Activated CD4-positive, alpha-beta T cell treated with anti-CD3 and anti-CD28 coated beads for 36 hours (primary cell): ENCODE results near the gene POU6F1. TPM values are rescaled to one million over a fixed set of nuclear protein-coding genes. Genes with fewer than 3 reads are reported as not detected.
"Not testable (repeated sequence)": the region's sequence is repeated elsewhere in the genome, so short reads cannot be mapped to it uniquely, and the experiment has no call there.

Experiments
- ATAC-seq: fragments of 200-7000 bp; cut with Tn5 transposase; one replicate; pipeline ENCODE4 v1.10.0; 2021; ENCODE audit warnings: mild to moderate bottlenecking, moderate library complexity
- CTCF ChIA-PET: fragments of 350-600 bp; sonication (Branson Sonifier 250); formaldehyde crosslinking; loops from one replicate; lab custom pipeline; 2021; ENCODE audit warnings: antibody characterized with exemption; lab: Charles Lee
- POLR2A ChIA-PET: fragments of 350-600 bp; sonication (Branson Sonifier 250); formaldehyde crosslinking; loops from one replicate; lab custom pipeline; 2021; ENCODE audit warnings: antibody characterized with exemption, inconsistent platforms; lab: Charles Lee
- DNase-seq: peaks from one replicate; pipeline ENCODE4 v3.0.0-alpha.2; 2020
- H3K27ac Mint-ChIP-seq: one replicate; pipeline ENCODE4 v1.8.0; 2021; ENCODE audit warnings: mixed read lengths
- H3K27me3 Mint-ChIP-seq: one replicate; pipeline ENCODE4 v1.8.0; 2021; ENCODE audit warnings: mixed read lengths
- H3K36me3 Mint-ChIP-seq: one replicate; pipeline ENCODE4 v1.8.0; 2021; ENCODE audit warnings: low read depth, mixed read lengths
- H3K4me1 Mint-ChIP-seq: one replicate; pipeline ENCODE4 v1.8.0; 2021; ENCODE audit warnings: mixed read lengths
- H3K4me3 Mint-ChIP-seq: one replicate; pipeline ENCODE4 v1.8.0; 2021; ENCODE audit warnings: mild to moderate bottlenecking, moderate library complexity, mixed read lengths
- H3K9me3 Mint-ChIP-seq: one replicate; pipeline ENCODE4 v1.8.0; 2021; ENCODE audit warnings: low read depth, mixed read lengths
- intact Hi-C, 2 experiments: fragments of 100-400 bp; cut with DNase I in 1 of 2; cut with micrococcal nuclease in 1 of 2; formaldehyde crosslinking; loops; one replicate each; pipeline versions ENCODE4 v1.14.2 to v1.15.1; 2022 to 2024; cut with DNase I, micrococcal nuclease
- total RNA-seq, 2 experiments: library from RNA; stranded (reverse); gene quantifications; one replicate each; pipeline ENCODE4 v1.2.3, GENCODE V29; 2021

Gene POU6F1
- total RNA-seq, result 10 to 100 TPM in 1 of 2 experiments, 1 to 10 TPM in 1; 8.7 to 12.9 TPM

- ATAC-seq (peak; percentile 80), DNase-seq (peak; percentile 80)
- ChIA-PET POLR2A (interaction anchor here (0.6 to 1.6 kb wide), 5 partner anchors 21 to 239 kb away, joined by 3 to 23 read pairs (median 3); partner anchors contain the start of gene DAZAP2), CTCF (interaction anchor here (0.6 to 2.3 kb wide), 15 partner anchors 9 to 241 kb away, joined by 3 to 14 read pairs (median 4); partner anchors contain the start of genes CSRNP2 and DAZAP2)
- Mint-ChIP-seq H3K36me3 (peaks cover 2% of the 10 kb centered on the region), H3K27ac (peak within 1 kb of the TSS; percentile 95), H3K4me1 (peaks cover 17% of the 10 kb centered on the region), H3K4me3 (peak within 1 kb of the TSS; percentile 91), H3K27me3 (no peaks in the 10 kb centered on the region), H3K9me3 (no peaks in the 10 kb centered on the region)
- intact Hi-C loops, result loop anchor here (1.0 to 2.0 kb wide), 7 partner anchors 20 to 454 kb away; partner anchors contain the start of genes DAZAP2 (in 2 of the 2), ATF1 (in 1 of the 2), CSRNP2 (in 1 of the 2) and TFCP2 (in 1 of the 2)
Observed at GRCh38 chr12:51217968-51218606, at the start of gene POU6F1. Gene POU6F1, minus strand, starts transcription at chr12:51218062. Its CDS starts 11,226 bp downstream, at chr12:51206836.

- no peak overlapping the region for H3K27ac Mint-ChIP-seq
- no peaks in the 10 kb centered on the region for H3K36me3 Mint-ChIP-seq
- ChIA-PET CTCF (interaction anchor here (0.8 kb wide), 1 partner anchor 47 kb away, joined by 3 read pairs; no protein-coding TSS in a partner anchor), POLR2A (no interaction called here)
- intact Hi-C loops, result loop anchor here (5.0 kb wide), 3 partner anchors 57 to 267 kb away; partner anchors contain the start of genes BIN2 (in 1 of the 2) and LETMD1 (in 1 of the 2)
- peaks cover 7% of the 10 kb centered on the region for H3K27me3 Mint-ChIP-seq
- DNase-seq (no peak), ATAC-seq (peak; percentile 77)
- no peak overlapping the region for H3K4me3 Mint-ChIP-seq
- H3K9me3 Mint-ChIP-seq, result peaks cover 2% of the 10 kb centered on the region
- H3K4me1 Mint-ChIP-seq, result peaks cover 25% of the 10 kb centered on the region
Observed at GRCh38 chr12:51265024-51265423, 47.2 kb upstream of the POU6F1 start.

GRCh38 chr12:51264297-51264696 lies 46.4 kb upstream of the POU6F1 start:
- H3K4me3 Mint-ChIP-seq, result no peak overlapping the region

GRCh38 chr12:51263341-51263740 lies 45.5 kb upstream of the POU6F1 start:
- ChIA-PET POLR2A (no interaction called here), CTCF (interaction anchor here (3.4 kb wide), 1 partner anchor 78 kb away, joined by 28 read pairs; no protein-coding TSS in a partner anchor)
- Mint-ChIP-seq H3K36me3 (no peaks in the 10 kb centered on the region), H3K27ac (no peak overlapping the region), H3K9me3 (peaks cover 2% of the 10 kb centered on the region), H3K4me3 (no peak overlapping the region), H3K27me3 (peaks cover 2% of the 10 kb centered on the region), H3K4me1 (peaks cover 19% of the 10 kb centered on the region)
- DNase-seq (no peak), ATAC-seq (no peak)
- intact Hi-C loops, result no loop called here

More at GRCh38 chr12:51264297-51264696, 46.4 kb upstream of the POU6F1 start:
- ChIA-PET POLR2A (interaction anchor here (0.6 kb wide), 1 partner anchor 12 kb away, joined by 4 read pairs; no protein-coding TSS in a partner anchor), CTCF (interaction anchor here (0.6 to 0.8 kb wide), 2 partner anchors 46 to 870 kb away, joined by 3 read pairs; no protein-coding TSS in a partner anchor)
- no peak overlapping the region for H3K27ac Mint-ChIP-seq
- peaks cover 2% of the 10 kb centered on the region for H3K9me3 Mint-ChIP-seq
- H3K4me1 Mint-ChIP-seq, result peaks cover 23% of the 10 kb centered on the region
- DNase-seq, result no peak
- no peak for ATAC-seq
- intact Hi-C loops, result no loop called here
- H3K36me3 Mint-ChIP-seq, result no peaks in the 10 kb centered on the region
- peaks cover 5% of the 10 kb centered on the region for H3K27me3 Mint-ChIP-seq

GRCh38 chr12:51262758-51263177 lies 44.9 kb upstream of the POU6F1 start:
- H3K4me3 Mint-ChIP-seq, result no peak overlapping the region
- CTCF ChIA-PET, result interaction anchor here (0.7 to 3.4 kb wide), 7 partner anchors 8 to 237 kb away, joined by 3 to 28 read pairs (median 4); partner anchors contain the start of genes SLC11A2 and SMAGP
- peaks cover 2% of the 10 kb centered on the region for H3K9me3 Mint-ChIP-seq
- H3K27ac Mint-ChIP-seq, result no peak overlapping the region
- peaks cover 2% of the 10 kb centered on the region for H3K27me3 Mint-ChIP-seq
- POLR2A ChIA-PET, result interaction anchor here (0.8 kb wide), 1 partner anchor 498 kb away, joined by 3 read pairs; no protein-coding TSS in a partner anchor
- intact Hi-C loops, result no loop called here
- DNase-seq, result peak; percentile 65
- peaks cover 19% of the 10 kb centered on the region for H3K4me1 Mint-ChIP-seq
- no peak for ATAC-seq
- no peaks in the 10 kb centered on the region for H3K36me3 Mint-ChIP-seq

- H3K4me3 Mint-ChIP-seq, intact Hi-C loops, H3K27ac Mint-ChIP-seq, POLR2A ChIA-PET, H3K9me3 Mint-ChIP-seq, ATAC-seq, H3K27me3 Mint-ChIP-seq, H3K36me3 Mint-ChIP-seq, DNase-seq: not testable (repeated sequence)
- CTCF ChIA-PET, result interaction anchor here (0.6 to 1.0 kb wide), 3 partner anchors 59 to 175 kb away, joined by 3 read pairs; no protein-coding TSS in a partner anchor
- peaks cover 11% of the 10 kb centered on the region for H3K4me1 Mint-ChIP-seq
Observed at GRCh38 chr12:51259600-51259999, 41.7 kb upstream of the POU6F1 start.

GRCh38 chr12:51254536-51254935 lies 36.7 kb upstream of the POU6F1 start:
- H3K27ac Mint-ChIP-seq, result no peak overlapping the region
- intact Hi-C loops, result no loop called here
- POLR2A ChIA-PET, result no interaction called here

GRCh38 chr12:51253276-51253675 lies 35.4 kb upstream of the POU6F1 start:
- no peaks in the 10 kb centered on the region for H3K36me3 Mint-ChIP-seq
- intact Hi-C loops, result no loop called here
- no peak for DNase-seq
- POLR2A ChIA-PET, result interaction anchor here (0.9 kb wide), 1 partner anchor 9 kb away, joined by 3 read pairs; no protein-coding TSS in a partner anchor
- CTCF ChIA-PET, result interaction anchor here (0.7 to 2.1 kb wide), 12 partner anchors 9 to 327 kb away, joined by 3 to 20 read pairs (median 4); partner anchors contain the start of genes DAZAP2 and SMAGP
- no peak overlapping the region for H3K27ac Mint-ChIP-seq
- H3K4me3 Mint-ChIP-seq, result no peak overlapping the region
- no peaks in the 10 kb centered on the region for H3K27me3 Mint-ChIP-seq
- H3K4me1 Mint-ChIP-seq, result peaks cover 3% of the 10 kb centered on the region
- ATAC-seq, result no peak
- H3K9me3 Mint-ChIP-seq, result no peaks in the 10 kb centered on the region

More at GRCh38 chr12:51254536-51254935, 36.7 kb upstream of the POU6F1 start:
- Mint-ChIP-seq H3K4me1 (no peaks in the 10 kb centered on the region), H3K27me3 (no peaks in the 10 kb centered on the region), H3K4me3 (no peak overlapping the region), H3K9me3 (no peaks in the 10 kb centered on the region), H3K36me3 (no peaks in the 10 kb centered on the region)
- CTCF ChIA-PET, result interaction anchor here (0.7 to 1.0 kb wide), 2 partner anchors 14 to 48 kb away, joined by 3 to 4 read pairs; no protein-coding TSS in a partner anchor
- DNase-seq, result no peak
- no peak for ATAC-seq

- Mint-ChIP-seq H3K27me3 (no peaks in the 10 kb centered on the region), H3K4me3 (no peak overlapping the region), H3K9me3 (no peaks in the 10 kb centered on the region), H3K36me3 (peaks cover 21% of the 10 kb centered on the region), H3K4me1 (peaks cover 41% of the 10 kb centered on the region), H3K27ac (peak overlapping the region; percentile 51)
- ATAC-seq (no peak), DNase-seq (no peak)
- ChIA-PET POLR2A (no interaction called here), CTCF (interaction anchor here (0.7 kb wide), 1 partner anchor 576 kb away, joined by 4 read pairs; no protein-coding TSS in a partner anchor)
- intact Hi-C loops, result loop anchor here in 1 of 2 experiments (10.0 kb wide), 1 partner anchor 423 kb away; no protein-coding TSS in a partner anchor
Observed at GRCh38 chr12:51247523-51248206, 29.8 kb upstream of the POU6F1 start.

GRCh38 chr12:51246254-51246853 lies 28.5 kb upstream of the POU6F1 start:
- no peaks in the 10 kb centered on the region for H3K9me3 Mint-ChIP-seq
- H3K4me3 Mint-ChIP-seq, result peak overlapping the region; percentile 36
- DNase-seq (peak; percentile 58), ATAC-seq (peak; percentile 74)
- H3K36me3 Mint-ChIP-seq, result peaks cover 31% of the 10 kb centered on the region
- ChIA-PET CTCF (interaction anchor here (0.6 to 2.0 kb wide), 5 partner anchors 75 to 276 kb away, joined by 3 to 9 read pairs (median 3); no protein-coding TSS in a partner anchor), POLR2A (no interaction called here)
- intact Hi-C loops, result loop anchor here in 1 of 2 experiments (10.0 kb wide), 1 partner anchor 422 kb away; no protein-coding TSS in a partner anchor
- no peaks in the 10 kb centered on the region for H3K27me3 Mint-ChIP-seq
- peak overlapping the region; percentile 74 for H3K27ac Mint-ChIP-seq
- H3K4me1 Mint-ChIP-seq, result peaks cover 49% of the 10 kb centered on the region
